ENCODE data around the gene KMT2E. TPM values are rescaled to one million over a fixed set of nuclear protein-coding genes. Genes with fewer than 3 reads are reported as not detected.

KMT2E gene
- polyA plus RNA-seq, 2 of the 4 experiments (the other 2 are of a cell fraction): 9.4 to 23.4 TPM

DNA sequence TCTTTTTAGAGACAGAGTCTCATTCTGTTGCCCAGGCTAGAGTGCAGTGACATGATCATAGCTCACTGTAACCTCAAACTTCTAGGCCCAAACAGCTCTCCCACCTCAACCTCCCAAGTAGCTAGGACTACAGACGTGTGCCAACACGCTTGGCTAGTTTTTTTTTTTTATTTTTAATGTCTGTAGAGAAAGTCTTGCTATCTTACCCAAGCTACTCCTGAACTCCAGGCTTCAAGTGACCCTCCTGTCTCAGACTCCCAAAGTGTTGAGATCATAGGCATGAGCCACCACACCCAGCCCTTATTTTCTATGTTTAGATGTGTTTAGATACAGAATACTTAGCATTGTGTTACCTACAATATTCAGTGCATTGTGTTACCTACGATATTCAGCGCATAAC lies 46.4 kb downstream of the KMT2E start:
- FAIRE-seq: no peak
- POLR2A ChIA-PET: interaction anchor here (0.7 kb wide), 1 partner anchor 47 kb away, joined by 3 read pairs; no protein-coding TSS in a partner anchor

DNA sequence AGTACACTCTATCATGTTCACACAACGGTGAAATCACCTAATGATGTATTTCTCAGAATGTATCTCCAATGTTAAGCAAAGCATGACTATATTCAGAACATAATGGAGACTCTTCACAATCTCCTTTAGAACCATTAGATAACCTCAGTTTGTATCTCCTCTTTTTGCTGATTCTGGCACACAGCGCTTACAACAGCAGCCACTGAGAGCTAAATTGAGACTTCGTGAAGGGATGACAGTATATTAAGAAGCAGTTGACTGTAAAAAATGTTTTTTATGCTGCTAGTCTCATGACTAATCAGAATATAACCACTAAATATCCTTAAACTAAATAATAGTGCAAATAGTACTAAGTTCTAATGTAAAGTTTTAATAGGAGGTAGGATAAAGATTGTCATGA lies 46.9 kb downstream of the KMT2E start:
- Histone ChIP-seq H3K4me1 (no peaks in the 10 kb centered on the region), H3K4me2 (no peak overlapping the region), H3K27ac (no peak overlapping the region), H3K4me3 (no peak overlapping the region), H3K9me3 (no peaks in the 10 kb centered on the region)
- peak; percentile 36 for FAIRE-seq
- ChIA-PET POLR2A (no interaction called here), CTCF (interaction anchor here (1.2 to 1.6 kb wide), 2 partner anchors 14 to 16 kb away, joined by 3 to 5 read pairs; no protein-coding TSS in a partner anchor)
- TF ChIP-seq, protein P1, sequence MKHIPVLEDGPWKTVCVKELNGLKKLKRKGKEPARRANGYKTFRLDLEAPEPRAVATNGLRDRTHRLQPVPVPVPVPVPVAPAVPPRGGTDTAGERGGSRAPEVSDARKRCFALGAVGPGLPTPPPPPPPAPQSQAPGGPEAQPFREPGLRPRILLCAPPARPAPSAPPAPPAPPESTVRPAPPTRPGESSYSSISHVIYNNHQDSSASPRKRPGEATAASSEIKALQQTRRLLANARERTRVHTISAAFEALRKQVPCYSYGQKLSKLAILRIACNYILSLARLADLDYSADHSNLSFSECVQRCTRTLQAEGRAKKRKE (CRISPR knock-in tag; IDR thresholded peaks at IDR 0.05; ENCODE audit: low read depth): no peak
- TF ChIP-seq RCOR1 (IDR thresholded peaks at IDR 0.05; ENCODE audit: low read depth, low read length) (no peak), JUN (IDR thresholded peaks at IDR 0.05) (no peak), SMC3 (IDR thresholded peaks at IDR 0.05) (no peak), BHLHE40 (IDR thresholded peaks at IDR 0.05; ENCODE audit: low read depth, low read length) (no peak), MYC (IDR thresholded peaks at IDR 0.05; ENCODE audit: borderline replicate concordance, low read length) (no peak)
- TF ChIP-seq, protein P2, sequence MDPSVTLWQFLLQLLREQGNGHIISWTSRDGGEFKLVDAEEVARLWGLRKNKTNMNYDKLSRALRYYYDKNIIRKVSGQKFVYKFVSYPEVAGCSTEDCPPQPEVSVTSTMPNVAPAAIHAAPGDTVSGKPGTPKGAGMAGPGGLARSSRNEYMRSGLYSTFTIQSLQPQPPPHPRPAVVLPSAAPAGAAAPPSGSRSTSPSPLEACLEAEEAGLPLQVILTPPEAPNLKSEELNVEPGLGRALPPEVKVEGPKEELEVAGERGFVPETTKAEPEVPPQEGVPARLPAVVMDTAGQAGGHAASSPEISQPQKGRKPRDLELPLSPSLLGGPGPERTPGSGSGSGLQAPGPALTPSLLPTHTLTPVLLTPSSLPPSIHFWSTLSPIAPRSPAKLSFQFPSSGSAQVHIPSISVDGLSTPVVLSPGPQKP (IDR thresholded peaks at IDR 0.05; ENCODE audit: low read depth, low read length): no peak
- TF ChIP-seq, protein P3, sequence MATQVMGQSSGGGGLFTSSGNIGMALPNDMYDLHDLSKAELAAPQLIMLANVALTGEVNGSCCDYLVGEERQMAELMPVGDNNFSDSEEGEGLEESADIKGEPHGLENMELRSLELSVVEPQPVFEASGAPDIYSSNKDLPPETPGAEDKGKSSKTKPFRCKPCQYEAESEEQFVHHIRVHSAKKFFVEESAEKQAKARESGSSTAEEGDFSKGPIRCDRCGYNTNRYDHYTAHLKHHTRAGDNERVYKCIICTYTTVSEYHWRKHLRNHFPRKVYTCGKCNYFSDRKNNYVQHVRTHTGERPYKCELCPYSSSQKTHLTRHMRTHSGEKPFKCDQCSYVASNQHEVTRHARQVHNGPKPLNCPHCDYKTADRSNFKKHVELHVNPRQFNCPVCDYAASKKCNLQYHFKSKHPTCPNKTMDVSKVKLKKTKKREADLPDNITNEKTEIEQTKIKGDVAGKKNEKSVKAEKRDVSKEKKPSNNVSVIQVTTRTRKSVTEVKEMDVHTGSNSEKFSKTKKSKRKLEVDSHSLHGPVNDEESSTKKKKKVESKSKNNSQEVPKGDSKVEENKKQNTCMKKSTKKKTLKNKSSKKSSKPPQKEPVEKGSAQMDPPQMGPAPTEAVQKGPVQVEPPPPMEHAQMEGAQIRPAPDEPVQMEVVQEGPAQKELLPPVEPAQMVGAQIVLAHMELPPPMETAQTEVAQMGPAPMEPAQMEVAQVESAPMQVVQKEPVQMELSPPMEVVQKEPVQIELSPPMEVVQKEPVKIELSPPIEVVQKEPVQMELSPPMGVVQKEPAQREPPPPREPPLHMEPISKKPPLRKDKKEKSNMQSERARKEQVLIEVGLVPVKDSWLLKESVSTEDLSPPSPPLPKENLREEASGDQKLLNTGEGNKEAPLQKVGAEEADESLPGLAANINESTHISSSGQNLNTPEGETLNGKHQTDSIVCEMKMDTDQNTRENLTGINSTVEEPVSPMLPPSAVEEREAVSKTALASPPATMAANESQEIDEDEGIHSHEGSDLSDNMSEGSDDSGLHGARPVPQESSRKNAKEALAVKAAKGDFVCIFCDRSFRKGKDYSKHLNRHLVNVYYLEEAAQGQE (IDR thresholded peaks at IDR 0.05): no peak
- no peak for DNase-seq (ENCODE audit: low read depth in 1 of 2, low spot score in 1 of 2)
- no peak; a peak in 1 of 6 replicates for ATAC-seq
- WGBS (ENCODE audit: missing lambda C conversion rate): 95% methylated on average over 3 of the region's 3 CpGs

More for the DNA sequence above, 46.4 kb downstream of the KMT2E start:
- Histone ChIP-seq H3K27ac (no peak overlapping the region), H3K9me3 (no peaks in the 10 kb centered on the region), H3K4me3 (no peak overlapping the region), H3K4me2 (no peak overlapping the region), H3K4me1 (no peaks in the 10 kb centered on the region)
- DNase-seq (ENCODE audit: low read depth in 1 of 2, low spot score in 1 of 2) (no peak), ATAC-seq (no peak; a peak in 1 of 6 replicates)
- CTCF ChIA-PET: interaction anchor here (1.6 kb wide), 1 partner anchor 16 kb away, joined by 5 read pairs; no protein-coding TSS in a partner anchor
- TF ChIP-seq RAD21 (conservative IDR thresholded peaks at IDR 0.05 in 1 of 2, IDR thresholded peaks at IDR 0.05 in 1 of 2): no peak
- TF ChIP-seq HEYL (CRISPR knock-in tag; IDR thresholded peaks at IDR 0.05): no peak
- no peak for TF ChIP-seq RARB (CRISPR knock-in tag; IDR thresholded peaks at IDR 0.05)
- TF ChIP-seq, protein P4, sequence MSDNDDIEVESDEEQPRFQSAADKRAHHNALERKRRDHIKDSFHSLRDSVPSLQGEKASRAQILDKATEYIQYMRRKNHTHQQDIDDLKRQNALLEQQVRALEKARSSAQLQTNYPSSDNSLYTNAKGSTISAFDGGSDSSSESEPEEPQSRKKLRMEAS (IDR thresholded peaks at IDR 0.05): no peak
- no peak for TF ChIP-seq HDAC2 (IDR thresholded peaks at IDR 0.05)
- TF ChIP-seq FOXS1 (CRISPR knock-in tag; IDR thresholded peaks at IDR 0.05): no peak
- TF ChIP-seq JUNB (IDR thresholded peaks at IDR 0.05): no peak
- TF ChIP-seq NFE2L2 (conservative IDR thresholded peaks at IDR 0.05; ENCODE audit: low read length): no peak
- WGBS (ENCODE audit: missing lambda C conversion rate): 97% methylated on average over 4 of the region's 4 CpGs

DNA sequence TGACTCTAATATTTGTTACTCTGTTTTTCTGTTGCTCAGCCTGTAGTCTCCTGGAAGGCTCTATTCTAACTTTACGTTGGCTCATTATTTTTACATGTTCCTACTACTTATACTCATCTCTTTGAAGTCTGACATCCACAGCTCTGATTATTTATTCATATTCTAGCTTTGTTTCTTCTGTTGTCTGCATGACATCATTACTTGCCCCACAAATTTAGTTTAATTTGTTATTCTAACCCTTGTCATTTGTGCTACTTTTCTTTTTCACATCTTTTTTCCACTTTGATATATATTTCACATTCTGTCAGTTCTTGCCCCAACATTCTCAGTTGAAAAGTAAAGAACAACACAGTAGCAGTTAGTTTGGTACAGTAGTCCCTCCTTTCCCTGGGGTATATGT lies 51.1 kb downstream of the KMT2E start:
- no peaks in the 10 kb centered on the region for H3K4me1 ChIP-seq
- no peaks in the 10 kb centered on the region for H3K9me3 ChIP-seq
- WGBS (ENCODE audit: missing lambda C conversion rate): 89% methylated on average over 1 of the region's 1 CpG
- ATAC-seq (no peak), DNase-seq (ENCODE audit: low read depth in 1 of 2, low spot score in 1 of 2) (no peak), FAIRE-seq (no peak)
- CTCF ChIA-PET: interaction anchor here (0.7 kb wide), 1 partner anchor 10 kb away, joined by 3 read pairs; no protein-coding TSS in a partner anchor
- POLR2A ChIA-PET: no interaction called here
- no peak overlapping the region for H3K4me2 ChIP-seq
- H3K4me3 ChIP-seq: no peak overlapping the region
- H3K27ac ChIP-seq: no peak overlapping the region
- TF ChIP-seq FOSL2 (IDR thresholded peaks at IDR 0.05) (no peak), FOSL2 (CRISPR knock-in tag; IDR thresholded peaks at IDR 0.05) (no peak)
